ENCODE results near the gene PTPRD. TPM values are rescaled to one million over a fixed set of nuclear protein-coding genes. Genes with fewer than 3 reads are reported as not detected.

The PTPRD gene
- total and polyA plus RNA-seq, 2 experiments from 2014 or later: 11.5 to 58.0 TPM

GRCh38 chr9:8270235-8270634 is 2342.6 kb downstream of the PTPRD start:
- TF ChIP-seq REST (IDR thresholded peaks at IDR 0.05; ENCODE audit: unreplicated experiment) (no peak), STAT1 (IDR thresholded peaks at IDR 0.05; ENCODE audit: unreplicated experiment) (no peak), NANOG (IDR thresholded peaks at IDR 0.05; ENCODE audit: borderline replicate concordance) (no peak), EZH2phosphoT487 (IDR thresholded peaks at IDR 0.05; ENCODE audit: unreplicated experiment) (no peak), POLR2AphosphoS5 (IDR thresholded peaks at IDR 0.05; ENCODE audit: low read depth) (no peak), ZNF462 (CRISPR knock-in tag; IDR thresholded peaks at IDR 0.05) (no peak), ZNF114 (CRISPR knock-in tag; IDR thresholded peaks at IDR 0.05) (no peak), EZH2 (IDR thresholded peaks at IDR 0.05; ENCODE audit: low read depth, unreplicated experiment) (no peak), ZNF331 (CRISPR knock-in tag; IDR thresholded peaks at IDR 0.05; ENCODE audit: low read depth) (no peak), CREB1 (CRISPR knock-in tag; IDR thresholded peaks at IDR 0.05; ENCODE audit: low read depth) (no peak), ETS1 (IDR thresholded peaks at IDR 0.05) (no peak), JUNB (IDR thresholded peaks at IDR 0.05; ENCODE audit: unreplicated experiment) (no peak), CTCF (conservative IDR thresholded peaks at IDR 0.05; ENCODE audit: low read depth in 2 of 2) (no peak)
- no peaks in the 10 kb centered on the region for H3F3A ChIP-seq (replicated peaks; ENCODE audit: low read depth)
- no peaks in the 10 kb centered on the region for H4K20me1 ChIP-seq (replicated peaks; ENCODE audit: insufficient read depth)
- Mint-ChIP-seq H3K36me3 (ENCODE audit: low read depth) (peaks cover 5% of the 10 kb centered on the region; the same call in 1 of the 3 replicates), H3K4me3 (no peak overlapping the region), H3K9me3 (peaks cover 9% of the 10 kb centered on the region), H3K4me1 (peaks cover 2% of the 10 kb centered on the region; the same call in 2 of the 3 replicates), H3K27ac (no peak overlapping the region), H3K27me3 (ENCODE audit: insufficient read depth, low read depth, poor library complexity) (no peaks in the 10 kb centered on the region)
- no peak overlapping the region for H3K4me3 ChIP-seq
- no peak overlapping the region for H2AFZ ChIP-seq
- no peak overlapping the region for H3K27ac ChIP-seq (ENCODE audit: low read depth)
- H3K36me3 ChIP-seq (ENCODE audit: insufficient read depth): no peaks in the 10 kb centered on the region
- DNase-seq (ENCODE audit: low spot score) (no peak), ATAC-seq (no peak)
- H3K9me2 ChIP-seq (ENCODE audit: insufficient read depth): no peaks in the 10 kb centered on the region
- no peaks in the 10 kb centered on the region for H3K4me1 ChIP-seq (ENCODE audit: insufficient read depth)
- H3K4me2 ChIP-seq: no peak overlapping the region
- no peaks in the 10 kb centered on the region for H3K79me2 ChIP-seq (replicated peaks; ENCODE audit: insufficient read depth)
- no peaks in the 10 kb centered on the region for H3K27me3 ChIP-seq (ENCODE audit: insufficient read depth)
